H1 (cell line): ENCODE measurements around the gene TWIST2. TPM values are rescaled to one million over a fixed set of nuclear protein-coding genes. Genes with fewer than 3 reads are reported as not detected.

ENCODE experiments used
- CTCF ChIA-PET: fragments of 300-600 bp; sonication (Branson Sonifier 250); formaldehyde crosslinking; loops from one replicate; lab custom pipeline; 2021; ENCODE audit not compliant: partially characterized antibody; lab: Charles Lee
- POLR2A ChIA-PET: fragments of 300-600 bp; sonication (Branson Sonifier 250); formaldehyde crosslinking; loops from one replicate; lab custom pipeline; 2021; ENCODE audit warnings: inconsistent platforms; ENCODE audit not compliant: partially characterized antibody; lab: Charles Lee
- DNase-seq, 2 experiments: peaks; one replicate each; pipeline versions ENCODE4 v3.0.0 to v3.0.0-alpha.2; 2010 to 2022; ENCODE audit warnings: low spot score in 2 of 2, low read depth in 1 of 2, mixed read lengths in 1 of 2
- FAIRE-seq: peaks from 2 replicates; lab custom pipeline; 2011; peaks lifted over from hg19 to GRCh38; lab: Jason Lieb, UNC
- H2AFZ ChIP-seq: 2 replicates; pipeline ENCODE4 v1.8.1; 2012; ENCODE audit warnings: low read length, inconsistent platforms
- H2AK5ac ChIP-seq: 2 replicates; pipeline ENCODE4 v1.6.1; 2013; ENCODE audit warnings: low read depth, low read length
- H2BK120ac ChIP-seq: replicated peaks from 2 replicates; pipeline ENCODE3; 2013; ENCODE audit warnings: low read depth, low read length, inconsistent platforms
- H2BK12ac ChIP-seq: 2 replicates; pipeline ENCODE4 v1.6.1; 2013; ENCODE audit warnings: low read depth, low read length
- H2BK15ac ChIP-seq: 2 replicates; pipeline ENCODE4 v1.6.1; 2013; ENCODE audit warnings: low read length
- H2BK20ac ChIP-seq: 2 replicates; pipeline ENCODE4 v1.6.1; 2013; ENCODE audit warnings: low read length
- H2BK5ac ChIP-seq: 2 replicates; pipeline ENCODE4 v1.6.1; 2013; ENCODE audit warnings: low read depth, low read length
- H3K14ac ChIP-seq: 2 replicates; pipeline ENCODE4 v1.6.1; 2013; ENCODE audit warnings: inconsistent platforms; ENCODE audit not compliant: insufficient read length
- H3K18ac ChIP-seq: 2 replicates; pipeline ENCODE4 v1.6.1; 2013; ENCODE audit warnings: low read length; ENCODE audit errors: extremely low read depth
- H3K23ac ChIP-seq: 2 replicates; pipeline ENCODE4 v1.6.1; 2013; ENCODE audit warnings: inconsistent platforms; ENCODE audit not compliant: insufficient read length
- H3K23me2 ChIP-seq: 2 replicates; pipeline ENCODE4 v1.6.1; 2013; ENCODE audit warnings: low read depth, low read length
- H3K27ac ChIP-seq: 2 replicates; pipeline ENCODE4 v1.6.1; 2011; ENCODE audit warnings: low read depth, low read length, inconsistent platforms
- H3K27me3 ChIP-seq, 4 experiments: replicated peaks in 1 of 4; 1 replicate in 1 of 4; 2 replicates in 3 of 4; pipeline versions ENCODE4 v1.6.1 to v1.8.1; 2011 to 2013; ENCODE audit warnings: low read length in 3 of 4, mild to moderate bottlenecking in 3 of 4, inconsistent platforms in 2 of 4, mixed read lengths in 2 of 4, moderate library complexity in 1 of 4; ENCODE audit not compliant: control insufficient read depth in 3 of 4, insufficient read depth in 3 of 4; ENCODE audit errors: extremely low read depth in 1 of 4
- H3K36me3 ChIP-seq, 4 experiments: 2 replicates each; pipeline versions ENCODE4 v1.6.1 to v1.8.1; 2011 to 2013; ENCODE audit warnings: mild to moderate bottlenecking in 4 of 4, low read length in 3 of 4, moderate library complexity in 2 of 4, control low read depth in 1 of 4, inconsistent platforms in 1 of 4; ENCODE audit not compliant: insufficient read depth in 4 of 4, control insufficient read depth in 2 of 4
- H3K4ac ChIP-seq: replicated peaks from 2 replicates; pipeline ENCODE3; 2013; ENCODE audit warnings: low read length, low read depth, mixed read lengths, inconsistent platforms; ENCODE audit not compliant: insufficient read length
- H3K4me1 ChIP-seq, 4 experiments: replicated peaks in 1 of 4; 1 replicate in 1 of 4; 2 replicates in 3 of 4; pipeline versions ENCODE4 v1.6.1 to v1.8.1; 2011 to 2013; ENCODE audit warnings: low read length in 3 of 4, inconsistent platforms in 2 of 4, mixed read lengths in 1 of 4; ENCODE audit not compliant: insufficient read depth in 4 of 4, control insufficient read depth in 3 of 4
- H3K4me2 ChIP-seq, 2 experiments: 2 replicates each; pipeline versions ENCODE4 v1.6.1 to v1.8.1; 2011 to 2013; ENCODE audit warnings: low read depth in 2 of 2, low read length in 2 of 2, control low read depth in 1 of 2, inconsistent platforms in 1 of 2, mild to moderate bottlenecking in 1 of 2; ENCODE audit not compliant: insufficient read depth in 1 of 2
- H3K4me3 ChIP-seq, 4 experiments: fragments of 200-600, 300-600 bp in 1 of 4; sonication (generic), shearing (Covaris generic), sonication (Bioruptor Twin) in 1 of 4; 2 replicates each; pipeline versions ENCODE4 v1.5.1 to v1.8.1; 2011 to 2016; ENCODE audit warnings: low read length in 4 of 4, low read depth in 3 of 4, control low read depth in 2 of 4, inconsistent platforms in 2 of 4, mild to moderate bottlenecking in 2 of 4, mixed read lengths in 1 of 4, moderate library complexity in 1 of 4; ENCODE audit not compliant: insufficient read depth in 2 of 4; ENCODE audit errors: extremely low read depth in 1 of 4
- H3K56ac ChIP-seq: replicated peaks from 2 replicates; pipeline ENCODE3; 2013; ENCODE audit warnings: low read depth, mild to moderate bottlenecking, mixed read lengths, low read length, inconsistent platforms; ENCODE audit not compliant: insufficient read length
- H3K79me1 ChIP-seq: 2 replicates; pipeline ENCODE4 v1.6.1; 2013; ENCODE audit warnings: low read depth, low read length, control low read depth
- H3K79me2 ChIP-seq, 2 experiments: 2 replicates each; pipeline versions ENCODE4 v1.6.1 to v1.8.1; 2012 to 2013; ENCODE audit warnings: low read length in 2 of 2, mild to moderate bottlenecking in 2 of 2, inconsistent platforms in 1 of 2; ENCODE audit not compliant: insufficient read depth in 2 of 2, control insufficient read depth in 1 of 2
- H3K9ac ChIP-seq, 4 experiments: replicated peaks in 1 of 4; 1 replicate in 1 of 4; 2 replicates in 3 of 4; pipeline versions ENCODE4 v1.6.1 to v1.8.1; 2011 to 2013; ENCODE audit warnings: low read depth in 3 of 4, low read length in 3 of 4, control low read depth in 2 of 4, mild to moderate bottlenecking in 2 of 4, moderate library complexity in 2 of 4, inconsistent platforms in 1 of 4; ENCODE audit errors: extremely low read depth in 1 of 4
- H3K9me3 ChIP-seq, 2 experiments: 2 replicates each; pipeline versions ENCODE4 v1.6.1 to v1.8.1; 2012 to 2013; ENCODE audit warnings: mild to moderate bottlenecking in 2 of 2, moderate library complexity in 2 of 2, control low read depth in 1 of 2, inconsistent platforms in 1 of 2, low read depth in 1 of 2, low read length in 1 of 2, mixed read lengths in 1 of 2; ENCODE audit not compliant: insufficient read depth in 2 of 2
- H4K20me1 ChIP-seq, 2 experiments: replicated peaks in 1 of 2; 2 replicates each; pipeline versions ENCODE3 to v1.8.1; 2011 to 2013; ENCODE audit warnings: inconsistent platforms in 2 of 2, low read length in 2 of 2, mild to moderate bottlenecking in 1 of 2; ENCODE audit not compliant: insufficient read depth in 2 of 2, control insufficient read depth in 1 of 2
- H4K5ac ChIP-seq: 2 replicates; pipeline ENCODE4 v1.6.1; 2013; ENCODE audit warnings: low read length, low read depth, mixed read lengths, inconsistent platforms; ENCODE audit not compliant: insufficient read length
- H4K8ac ChIP-seq: 2 replicates; pipeline ENCODE4 v1.8.0; 2013; ENCODE audit warnings: mild to moderate bottlenecking, moderate library complexity, low read length, inconsistent platforms; ENCODE audit not compliant: insufficient read depth; ENCODE audit errors: extremely low read depth
- H4K91ac ChIP-seq: replicated peaks from 2 replicates; pipeline ENCODE3; 2013; ENCODE audit warnings: low read length, mixed read lengths, inconsistent platforms; ENCODE audit not compliant: insufficient read length
- CHD1 ChIP-seq: IDR thresholded peaks from 2 replicates; pipeline ENCODE4 v1.6.1; 2012; ENCODE audit warnings: low read depth, low read length, improper control_type of control experiment
- EZH2 ChIP-seq: fragments of 200-600 bp; sonication (generic); IDR thresholded peaks from 2 replicates; pipeline ENCODE4 v1.7.1; 2012; ENCODE audit warnings: low read depth, mild to moderate bottlenecking, moderate library complexity, low read length, inconsistent platforms; ENCODE audit not compliant: severe bottlenecking
- KDM4A ChIP-seq: IDR thresholded peaks from one replicate; pipeline ENCODE4 v1.7.1; 2012; ENCODE audit warnings: low read depth, mild to moderate bottlenecking, moderate library complexity, low read length, inconsistent platforms; ENCODE audit not compliant: severe bottlenecking
- MAFK ChIP-seq: IDR thresholded peaks from 2 replicates; pipeline ENCODE4 v1.6.1; 2012; ENCODE audit warnings: low read depth, mild to moderate bottlenecking, improper control_type of control experiment, low read length
- WGBS, 2 experiments: shearing (Covaris generic) in 1 of 2; methylation state at CpG; one replicate each; pipeline versions ENCODE4 v1.1.6 to v1.1.7; 2013 to 2015; ENCODE audit warnings: low lambda C conversion rate in 2 of 2, mixed read lengths in 2 of 2, inconsistent platforms in 1 of 2, low coverage in 1 of 2, missing lambda C conversion rate in 1 of 2; ENCODE audit not compliant: insufficient replicate concordance in 2 of 2, insufficient coverage in 1 of 2, insufficient read length in 1 of 2; ENCODE audit errors: extremely low coverage in 1 of 2, missing lambda C conversion rate in 1 of 2; 5-methylcytosine and 5-hydroxymethylcytosine counted together
- polyA plus RNA-seq, 7 experiments: library from polyadenylated mRNA; depleted of rRNA in 3 of 7; stranded (reverse) in 5 of 7; unstranded in 2 of 7; fragments of >200 nt in 5 of 7; fragments of 200-250 nt in 2 of 7; gene quantifications; 1 replicate in 5 of 7; 2 replicates in 1 of 7; 4 replicates in 1 of 7; pipeline versions ENCODE4 v1.2.1 to v1.2.3, GENCODE V29; 2011 to 2013; ENCODE audit warnings: missing spikeins in 2 of 7, mixed read lengths in 2 of 7
- total RNA-seq: library from RNA; stranded (reverse); fragmentation: NEBNext Ultra II Directional; extraction: Animal tissue kit (Norgen Biotek cat#: 25700); gene quantifications from 2 replicates; pipeline ENCODE4 v1.2.1, GENCODE V29; 2021
- TF ChIP-seq, protein P1 (sequence below): IDR thresholded peaks from 2 replicates; pipeline ENCODE4 v1.6.1; 2012; ENCODE audit warnings: inconsistent platforms

Gene TWIST2
- total and polyA plus RNA-seq, 2 of the 8 experiments (the other 6 are each of a cell fraction or from before 2014, with no cell fraction given), result 2.6 to 4.3 TPM

DNA sequence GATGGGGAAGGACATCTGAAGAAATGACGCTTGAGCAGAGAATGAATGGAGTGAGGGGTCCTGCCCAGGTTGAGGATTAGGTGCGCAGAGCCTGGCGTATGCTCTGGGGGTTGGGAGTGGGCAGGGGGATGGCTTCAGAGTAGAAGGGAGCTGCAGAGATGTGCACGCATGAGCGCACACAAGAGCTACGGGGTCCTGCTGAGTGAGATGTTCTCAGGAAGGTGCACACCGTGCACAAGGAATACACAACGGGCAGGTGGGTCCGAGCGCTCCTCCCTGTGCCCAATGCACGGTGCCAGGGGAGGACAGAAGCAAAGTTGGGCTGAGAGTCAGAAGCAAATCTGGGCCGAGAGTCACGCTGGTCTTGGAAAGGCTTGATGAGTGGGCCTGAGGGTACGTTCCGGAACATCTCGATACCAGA, 25.5 kb downstream of the TWIST2 start:
- no peaks in the 10 kb centered on the region for H3K27me3 ChIP-seq
- H2BK12ac ChIP-seq, result no peak overlapping the region
- no peak overlapping the region for H4K5ac ChIP-seq
- H3K36me3 ChIP-seq, result no peaks in the 10 kb centered on the region
- no peak overlapping the region for H2BK120ac ChIP-seq
- H2BK15ac ChIP-seq, result no peak overlapping the region
- H3K9ac ChIP-seq, result no peak overlapping the region
- TF ChIP-seq, protein P1, sequence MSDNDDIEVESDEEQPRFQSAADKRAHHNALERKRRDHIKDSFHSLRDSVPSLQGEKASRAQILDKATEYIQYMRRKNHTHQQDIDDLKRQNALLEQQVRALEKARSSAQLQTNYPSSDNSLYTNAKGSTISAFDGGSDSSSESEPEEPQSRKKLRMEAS, result no peak
- TF ChIP-seq EZH2, result no peak
- TF ChIP-seq KDM4A, result no peak
- no peak for TF ChIP-seq CHD1
- TF ChIP-seq MAFK, result no peak
- no peak overlapping the region for H2BK20ac ChIP-seq
- H2AK5ac ChIP-seq, result no peak overlapping the region
- DNase-seq (no peak), FAIRE-seq (no peak)
- no peak overlapping the region for H3K4me3 ChIP-seq
- H3K4me1 ChIP-seq, result no peaks in the 10 kb centered on the region
- H3K23me2 ChIP-seq, result peaks cover 5% of the 10 kb centered on the region; the same call in 1 of the 2 replicates
- H3K27ac ChIP-seq, result no peak overlapping the region
- no peak overlapping the region for H4K91ac ChIP-seq
- H3K23ac ChIP-seq, result no peak overlapping the region
- no peaks in the 10 kb centered on the region for H3K9me3 ChIP-seq
- H4K20me1 ChIP-seq, result peaks cover 0 to 1% of the 10 kb centered on the region in 2 experiments
- no peak overlapping the region for H2BK5ac ChIP-seq
- CTCF ChIA-PET, result no interaction called here
- H4K8ac ChIP-seq, result no peak overlapping the region
- H3K4ac ChIP-seq, result no peak overlapping the region
- WGBS, 2 experiments, result 87% methylated on average over 16 of the region's 16 CpGs; no CpG with 5 or more reads in 1 of the 2 experiments
- H3K79me2 ChIP-seq, result no peaks in the 10 kb centered on the region
- no peaks in the 10 kb centered on the region for H3K79me1 ChIP-seq
- H3K4me2 ChIP-seq, result no peak overlapping the region
- no peak overlapping the region for H2AFZ ChIP-seq
- H3K18ac ChIP-seq, result no peak overlapping the region
- POLR2A ChIA-PET, result no interaction called here
- no peak overlapping the region for H3K14ac ChIP-seq
- H3K56ac ChIP-seq, result no peak overlapping the region
